Panc1 (cell line): ENCODE measurements around the gene MAD1L1. TPM values are rescaled to one million over a fixed set of nuclear protein-coding genes. Genes with fewer than 3 reads are reported as not detected.

ENCODE experiments used
- ATAC-seq: fragments of 200-7000 bp; cut with Tn5 transposase; 2 replicates; pipeline ENCODE4 v1.9.1; 2020; ENCODE audit warnings: mild to moderate bottlenecking, moderate library complexity
- BruUV-seq: library from RNA; stranded (reverse); fragments of 400-500 nt; replicated peaks from 2 replicates; lab custom pipeline; 2021; lab: Mats Ljungman, UMichigan
- CTCF ChIA-PET: fragments of 300-600 bp; sonication (Branson Sonifier 250); formaldehyde crosslinking; loops from one replicate; lab custom pipeline; 2022; ENCODE audit warnings: antibody characterized with exemption; lab: Charles Lee
- POLR2A ChIA-PET: fragments of 300-600 bp; sonication (Branson Sonifier 250); formaldehyde crosslinking; loops from one replicate; lab custom pipeline; 2022; ENCODE audit warnings: antibody characterized with exemption; lab: Charles Lee
- DNase-seq: peaks from one replicate; pipeline ENCODE4 v3.0.0-alpha.2; 2010; ENCODE audit warnings: low read depth, low spot score
- H3K27ac ChIP-seq: 2 replicates; pipeline ENCODE4 v1.5.1; 2011; ENCODE audit warnings: mild to moderate bottlenecking, low read length, inconsistent platforms
- H3K27me3 ChIP-seq: fragments of 200-500 bp; sonication (Bioruptor generic); 2 replicates; pipeline ENCODE4 v1.6.0; 2014; ENCODE audit warnings: low read length, inconsistent platforms; ENCODE audit not compliant: control insufficient read depth, insufficient read depth
- H3K36me3 ChIP-seq: fragments of 200-500 bp; sonication (Bioruptor generic); 2 replicates; pipeline ENCODE4 v1.5.1; 2014; ENCODE audit warnings: inconsistent platforms, mild to moderate bottlenecking, low read length, moderate library complexity; ENCODE audit not compliant: control insufficient read depth, insufficient read depth
- H3K4me1 ChIP-seq: 2 replicates; pipeline ENCODE4 v1.5.1; 2011; ENCODE audit warnings: inconsistent platforms, mild to moderate bottlenecking, low read length, moderate library complexity; ENCODE audit not compliant: control insufficient read depth, insufficient read depth
- H3K4me3 ChIP-seq, 2 experiments: 2 replicates each; pipeline ENCODE4 v1.5.1; 2011 to 2012; ENCODE audit warnings: low read depth in 2 of 2, low read length in 2 of 2, mild to moderate bottlenecking in 2 of 2, inconsistent platforms in 1 of 2, moderate library complexity in 1 of 2
- H3K9me3 ChIP-seq: fragments of 200-500 bp; sonication (Bioruptor generic); 2 replicates; pipeline ENCODE4 v1.5.1; 2014; ENCODE audit warnings: low read depth, mild to moderate bottlenecking, inconsistent platforms, low read length, moderate library complexity; ENCODE audit not compliant: control insufficient read depth, insufficient read depth
- CTCF ChIP-seq: fragments of 450-650 bp; IDR thresholded peaks from 2 replicates; pipeline ENCODE4 v1.5.1; 2017; ENCODE audit warnings: mild to moderate bottlenecking
- POLR2AphosphoS5 ChIP-seq: IDR thresholded peaks from 2 replicates; pipeline ENCODE4 v1.6.1; 2012; ENCODE audit warnings: mild to moderate bottlenecking, low read depth, low read length, moderate library complexity
- REST ChIP-seq, 2 experiments: IDR thresholded peaks; 2 replicates each; pipeline ENCODE4 v1.6.1; 2011 to 2012; ENCODE audit warnings: low read depth in 2 of 2, control low read depth in 1 of 2, low read length in 1 of 2, mild to moderate bottlenecking in 1 of 2, moderate library complexity in 1 of 2; ENCODE audit not compliant: insufficient read depth in 1 of 2
- SIN3A ChIP-seq: IDR thresholded peaks from 2 replicates; pipeline ENCODE4 v1.6.1; 2012; ENCODE audit warnings: low read depth, mild to moderate bottlenecking, low read length, moderate library complexity, borderline replicate concordance; ENCODE audit not compliant: insufficient read depth
- TCF7L2 ChIP-seq: IDR thresholded peaks from 2 replicates; pipeline ENCODE4 v1.6.1; 2011; ENCODE audit warnings: mild to moderate bottlenecking, low read depth, low read length, inconsistent platforms
- in situ Hi-C: cut with HindIII; loops from 2 replicates; pipeline ENCODE4 v1.10.0; 2016; ENCODE audit warnings: low sequenced_read_pairs, low pct_unique_long_range_greater_than_20kb
- intact Hi-C: fragments of 100-400 bp; cut with micrococcal nuclease; formaldehyde crosslinking; loops from one replicate; pipeline ENCODE4 v1.10.0; 2022; ENCODE audit not compliant: unreplicated experiment
- total RNA-seq: library from RNA; stranded (reverse); gene quantifications from one replicate; pipeline ENCODE4 v1.2.1, GENCODE V29; 2021; ENCODE audit not compliant: unreplicated experiment

Gene MAD1L1
- total RNA-seq, 1 experiment from 2014 or later = 70.8 TPM

- intact Hi-C loops (no loop called here), in situ Hi-C loops (no loop called here)
- Histone ChIP-seq H3K36me3 (no peaks in the 10 kb centered on the region), H3K4me3 (no peak overlapping the region), H3K27me3 (no peaks in the 10 kb centered on the region), H3K9me3 (no peaks in the 10 kb centered on the region), H3K27ac (0 out of 2 replicates have a peak overlapping the region, but pooled peaks have one; percentile 19), H3K4me1 (peaks cover 27% of the 10 kb centered on the region)
- no TSS peak for BruUV-seq
- CTCF ChIA-PET = no interaction called here
- DNase-seq (no peak), ATAC-seq (no peak)
- TF ChIP-seq SIN3A (no peak), CTCF (no peak), POLR2AphosphoS5 (no peak), REST (IDR thresholded peaks at IDR 0.05; ENCODE audit: insufficient read depth in 1 of 2, low read depth in 2 of 2, low read length in 1 of 2) (no peak), TCF7L2 (no peak)
- POLR2A ChIA-PET = no interaction called here
These were observed 75.8 kb downstream of the MAD1L1 start for GRCh38 chr7:2156756-2157472.

- intact Hi-C loops = no loop called here
- CTCF ChIA-PET = no interaction called here
These were observed 77.9 kb downstream of the MAD1L1 start for GRCh38 chr7:2154831-2155230.

More at GRCh38 chr7:2154831-2155230, 77.9 kb downstream of the MAD1L1 start:
- Histone ChIP-seq H3K27me3 (no peaks in the 10 kb centered on the region), H3K4me3 (no peak overlapping the region), H3K4me1 (peaks cover 30% of the 10 kb centered on the region), H3K27ac (no peak overlapping the region), H3K36me3 (no peaks in the 10 kb centered on the region), H3K9me3 (no peaks in the 10 kb centered on the region)
- in situ Hi-C loops = no loop called here
- ATAC-seq = no peak
- no peak for DNase-seq
- no TSS peak for BruUV-seq
- POLR2A ChIA-PET = no interaction called here
- no peak for TF ChIP-seq POLR2AphosphoS5
- TF ChIP-seq CTCF = no peak
- no peak for TF ChIP-seq SIN3A
- TF ChIP-seq REST (IDR thresholded peaks at IDR 0.05; ENCODE audit: insufficient read depth in 1 of 2, low read depth in 2 of 2, low read length in 1 of 2) = no peak
- no peak for TF ChIP-seq TCF7L2
